H9 (cell line): ENCODE results near the gene ZP3. TPM values are rescaled to one million over a fixed set of nuclear protein-coding genes. Genes with fewer than 3 reads are reported as not detected.
"Not testable (repeated sequence)": the region's sequence is repeated elsewhere in the genome, so short reads cannot be mapped to it uniquely, and the experiment has no call there.

Experiments used
- DNase-seq: peaks from one replicate; pipeline ENCODE4 v3.0.0-alpha.2; 2017
- H2AFZ ChIP-seq: one replicate; pipeline ENCODE4 v1.6.1; 2013; ENCODE audit warnings: mild to moderate bottlenecking, low read length, control low read depth, moderate library complexity
- H2AK5ac ChIP-seq: 2 replicates; pipeline ENCODE4 v1.6.1; 2013; ENCODE audit warnings: low read length, control low read depth, mixed read lengths; ENCODE audit not compliant: insufficient read length
- H2BK120ac ChIP-seq: one replicate; pipeline ENCODE4 v1.6.1; 2013; ENCODE audit warnings: low read depth, mild to moderate bottlenecking, low read length, control low read depth, inconsistent platforms; ENCODE audit not compliant: poor library complexity, severe bottlenecking
- H2BK12ac ChIP-seq: 2 replicates; pipeline ENCODE4 v1.6.1; 2013; ENCODE audit warnings: low read length, control low read depth, mixed read lengths, low read depth; ENCODE audit not compliant: insufficient read length
- H2BK15ac ChIP-seq: 2 replicates; pipeline ENCODE4 v1.6.1; 2013; ENCODE audit warnings: low read depth, low read length, control low read depth
- H2BK20ac ChIP-seq: one replicate; pipeline ENCODE4 v1.6.1; 2013; ENCODE audit warnings: low read depth, mild to moderate bottlenecking, low read length, control low read depth, inconsistent platforms; ENCODE audit not compliant: poor library complexity, severe bottlenecking
- H2BK5ac ChIP-seq: 2 replicates; pipeline ENCODE4 v1.6.1; 2013; ENCODE audit warnings: low read length, control low read depth, mixed read lengths; ENCODE audit not compliant: insufficient read length
- H3K14ac ChIP-seq: 2 replicates; pipeline ENCODE4 v1.6.1; 2013; ENCODE audit warnings: low read length, control low read depth; ENCODE audit not compliant: insufficient read depth
- H3K18ac ChIP-seq: 2 replicates; pipeline ENCODE4 v1.6.1; 2013; ENCODE audit warnings: low read depth, mild to moderate bottlenecking, mixed read lengths, low read length, control low read depth; ENCODE audit not compliant: insufficient read length
- H3K23ac ChIP-seq: 2 replicates; pipeline ENCODE4 v1.6.1; 2013; ENCODE audit warnings: low read length, control low read depth, mixed read lengths, low read depth; ENCODE audit not compliant: insufficient read length
- H3K23me2 ChIP-seq: 2 replicates; pipeline ENCODE4 v1.6.1; 2013; ENCODE audit warnings: low read depth, mild to moderate bottlenecking, mixed read lengths, low read length, control low read depth; ENCODE audit not compliant: insufficient read length, poor library complexity, severe bottlenecking
- H3K27ac ChIP-seq: 2 replicates; pipeline ENCODE4 v1.5.1; 2013; ENCODE audit warnings: low read length, control low read depth, mixed read lengths, low read depth; ENCODE audit not compliant: insufficient read length
- H3K27me3 ChIP-seq: 2 replicates; pipeline ENCODE4 v1.6.1; 2013; ENCODE audit warnings: low read length, control low read depth, inconsistent platforms; ENCODE audit not compliant: insufficient read depth
- H3K4ac ChIP-seq: 2 replicates; pipeline ENCODE4 v1.6.1; 2013; ENCODE audit warnings: low read depth, mild to moderate bottlenecking, control low read depth, inconsistent platforms, low read length, moderate library complexity
- H3K4me1 ChIP-seq: 2 replicates; pipeline ENCODE4 v1.6.1; 2013; ENCODE audit warnings: low read length, control low read depth, inconsistent platforms; ENCODE audit not compliant: insufficient read depth
- H3K4me2 ChIP-seq: 2 replicates; pipeline ENCODE4 v1.6.1; 2013; ENCODE audit warnings: low read length, control low read depth, mixed read lengths; ENCODE audit not compliant: insufficient read length, insufficient read depth
- H3K56ac ChIP-seq: 2 replicates; pipeline ENCODE4 v1.6.1; 2013; ENCODE audit warnings: low read depth, mild to moderate bottlenecking, mixed read lengths, low read length, control low read depth; ENCODE audit not compliant: insufficient read length
- H3K79me1 ChIP-seq: 2 replicates; pipeline ENCODE4 v1.6.1; 2013; ENCODE audit warnings: low read depth, mild to moderate bottlenecking, moderate library complexity, low read length, control low read depth, inconsistent platforms; ENCODE audit not compliant: insufficient read depth, poor library complexity, severe bottlenecking
- H3K79me2 ChIP-seq: 2 replicates; pipeline ENCODE4 v1.6.1; 2013; ENCODE audit warnings: low read length, control low read depth, inconsistent platforms; ENCODE audit not compliant: insufficient read depth
- H3K9ac ChIP-seq: 2 replicates; pipeline ENCODE4 v1.6.1; 2013; ENCODE audit warnings: low read length, control low read depth, mixed read lengths; ENCODE audit not compliant: insufficient read length; ENCODE audit errors: extremely low read depth
- H3K9me3 ChIP-seq: one replicate; pipeline ENCODE4 v1.6.1; 2013; ENCODE audit warnings: low read depth, low read length, inconsistent platforms; ENCODE audit not compliant: control insufficient read depth
- H3T11ph ChIP-seq: one replicate; pipeline ENCODE4 v1.6.1; 2013; ENCODE audit warnings: mild to moderate bottlenecking, low read length, control low read depth, inconsistent platforms
- H4K20me1 ChIP-seq: one replicate; pipeline ENCODE4 v1.6.1; 2013; ENCODE audit not compliant: control insufficient read depth, insufficient read length, insufficient read depth
- H4K5ac ChIP-seq: 2 replicates; pipeline ENCODE4 v1.6.1; 2013; ENCODE audit warnings: low read depth, mild to moderate bottlenecking, mixed read lengths, low read length, control low read depth; ENCODE audit not compliant: insufficient read length
- H4K8ac ChIP-seq: replicated peaks from 2 replicates; pipeline ENCODE4 v1.6.1; 2013; ENCODE audit warnings: low read length, control low read depth, mixed read lengths, low read depth; ENCODE audit not compliant: insufficient read length
- H4K91ac ChIP-seq: 2 replicates; pipeline ENCODE4 v1.6.1; 2013; ENCODE audit warnings: low read depth, mild to moderate bottlenecking, moderate library complexity, mixed read lengths, low read length, control low read depth; ENCODE audit not compliant: insufficient read length
- H3K27ac Mint-ChIP-seq, 3 experiments: 2 replicates in 2 of 3; 3 replicates in 1 of 3; pipeline ENCODE4 v1.8.0; 2020 to 2021; ENCODE audit warnings: mixed read lengths in 3 of 3, mild to moderate bottlenecking in 1 of 3, moderate library complexity in 1 of 3
- H3K27me3 Mint-ChIP-seq: 2 replicates; pipeline ENCODE4 v1.8.0; 2021; ENCODE audit warnings: low read depth, mild to moderate bottlenecking, moderate library complexity, mixed read lengths
- H3K36me3 Mint-ChIP-seq, 3 experiments: 2 replicates in 2 of 3; 3 replicates in 1 of 3; pipeline ENCODE4 v1.8.0; 2020 to 2021; ENCODE audit warnings: low read depth in 3 of 3, mixed read lengths in 3 of 3; ENCODE audit not compliant: insufficient read depth in 1 of 3
- H3K4me1 Mint-ChIP-seq, 2 experiments: 2 replicates each; pipeline ENCODE4 v1.8.0; 2020; ENCODE audit warnings: mixed read lengths in 2 of 2
- H3K4me3 Mint-ChIP-seq, 2 experiments: 2 replicates in 1 of 2; 3 replicates in 1 of 2; pipeline ENCODE4 v1.8.0; 2020 to 2021; ENCODE audit warnings: mild to moderate bottlenecking in 2 of 2, mixed read lengths in 2 of 2, moderate library complexity in 1 of 2
- H3K9me3 Mint-ChIP-seq, 2 experiments: 2 replicates in 1 of 2; 3 replicates in 1 of 2; pipeline ENCODE4 v1.8.0; 2020; ENCODE audit warnings: mild to moderate bottlenecking in 2 of 2, mixed read lengths in 2 of 2, moderate library complexity in 1 of 2
- WGBS: extraction: QIAGEN DNeasy Blood & Tissue Kit; methylation state at CpG from one replicate; pipeline ENCODE4 v1.1.7; 2013; ENCODE audit warnings: missing lambda C conversion rate, low lambda C conversion rate, mixed read lengths; ENCODE audit not compliant: insufficient read length; ENCODE audit errors: extremely low coverage; 5-methylcytosine and 5-hydroxymethylcytosine counted together
- total RNA-seq: library from RNA; stranded (reverse); gene quantifications from 2 replicates; pipeline ENCODE4 v1.2.1, GENCODE V29; 2021

Gene ZP3
- total RNA-seq, 1 experiment from 2014 or later, result 1.3 TPM

DNA sequence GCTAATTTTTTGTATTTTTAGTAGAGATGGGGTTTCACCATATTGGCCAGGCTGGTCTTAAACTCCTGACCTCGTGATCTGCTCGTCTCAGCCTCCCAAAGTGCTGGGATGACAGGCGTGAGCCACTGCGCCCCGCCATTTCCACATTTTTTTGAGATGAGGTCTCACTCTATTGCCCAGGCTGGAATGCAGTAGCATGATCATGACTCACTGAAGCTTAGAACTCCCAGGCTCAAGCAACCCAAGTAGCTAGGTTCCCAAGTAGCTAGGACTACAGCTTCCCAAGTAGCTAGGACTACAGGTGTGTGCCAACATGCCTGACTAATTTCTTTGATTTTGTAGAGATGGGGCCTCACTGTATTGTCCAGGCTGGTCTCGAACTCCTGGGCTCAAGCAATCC lies 3.7 kb upstream of the ZP3 start:
- not testable (repeated sequence) for H3K14ac ChIP-seq, H3K4me2 ChIP-seq, H3K27me3 Mint-ChIP-seq, H4K91ac ChIP-seq, H3K27ac ChIP-seq, H3K4ac ChIP-seq, H3K9me3 Mint-ChIP-seq, H3K23ac ChIP-seq, H3K79me2 ChIP-seq, H2AFZ ChIP-seq, H3K23me2 ChIP-seq, H3T11ph ChIP-seq, H2AK5ac ChIP-seq, H4K5ac ChIP-seq, H3K4me3 Mint-ChIP-seq, DNase-seq, H3K79me1 ChIP-seq, H3K9me3 ChIP-seq, H3K4me1 ChIP-seq, H3K36me3 Mint-ChIP-seq, H3K27ac Mint-ChIP-seq, H2BK12ac ChIP-seq, H4K20me1 ChIP-seq, H2BK15ac ChIP-seq, H3K18ac ChIP-seq, H2BK5ac ChIP-seq, H3K27me3 ChIP-seq, H4K8ac ChIP-seq, H2BK120ac ChIP-seq, H2BK20ac ChIP-seq, H3K9ac ChIP-seq, H3K56ac ChIP-seq
- peaks cover 16 to 19% of the 10 kb centered on the region in 2 experiments for H3K4me1 Mint-ChIP-seq
- no CpG with 5 or more reads among the region's 6 CpGs for WGBS
